Trophoblast cell (in vitro differentiated cells and primary cell): Measurements from ENCODE around the gene SNRPA1.

ENCODE experiments used
- DNase-seq, 2 donors: peaks; one replicate each; pipeline ENCODE4 v3.0.0-alpha.2; 2016
- H2AFZ ChIP-seq: 2 replicates; pipeline ENCODE4 v1.6.1; 2013; ENCODE audit warnings: low read length, moderate library complexity, mild to moderate bottlenecking; ENCODE audit not compliant: insufficient read depth, poor library complexity
- H2AK5ac ChIP-seq: 2 replicates; pipeline ENCODE4 v1.6.1; 2013; ENCODE audit warnings: mild to moderate bottlenecking, low read length
- H2BK120ac ChIP-seq: 2 replicates; pipeline ENCODE4 v1.6.1; 2013; ENCODE audit warnings: low read length, mild to moderate bottlenecking, moderate library complexity; ENCODE audit not compliant: insufficient read depth, poor library complexity
- H2BK12ac ChIP-seq: 2 replicates; pipeline ENCODE4 v1.6.1; 2013; ENCODE audit warnings: mild to moderate bottlenecking, low read length, moderate library complexity
- H2BK5ac ChIP-seq: 2 replicates; pipeline ENCODE4 v1.6.1; 2013; ENCODE audit warnings: low read length, low read depth, moderate library complexity, mild to moderate bottlenecking; ENCODE audit not compliant: poor library complexity
- H3K14ac ChIP-seq: 2 replicates; pipeline ENCODE4 v1.6.1; 2013; ENCODE audit warnings: mild to moderate bottlenecking, low read length
- H3K18ac ChIP-seq: 2 replicates; pipeline ENCODE4 v1.6.1; 2013; ENCODE audit warnings: mild to moderate bottlenecking, low read length
- H3K23ac ChIP-seq: 2 replicates; pipeline ENCODE4 v1.6.1; 2013; ENCODE audit warnings: low read length
- H3K27ac ChIP-seq: 2 replicates; pipeline ENCODE4 v1.5.1; 2013; ENCODE audit warnings: low read depth, mild to moderate bottlenecking, inconsistent platforms, low read length, moderate library complexity
- H3K27me3 ChIP-seq: 2 replicates; pipeline ENCODE4 v1.6.1; 2013; ENCODE audit warnings: inconsistent platforms, mild to moderate bottlenecking, low read length, moderate library complexity; ENCODE audit not compliant: insufficient read depth
- H3K36me3 ChIP-seq, 2 experiments: 1 replicate in 1 of 2; 2 replicates in 1 of 2; pipeline ENCODE4 v1.6.1; 2013; ENCODE audit warnings: low read length in 2 of 2, mild to moderate bottlenecking in 2 of 2, moderate library complexity in 1 of 2; ENCODE audit not compliant: insufficient read depth in 2 of 2, control insufficient read depth in 1 of 2
- H3K4ac ChIP-seq: 2 replicates; pipeline ENCODE4 v1.6.1; 2013; ENCODE audit warnings: low read depth, mild to moderate bottlenecking, low read length, moderate library complexity
- H3K4me1 ChIP-seq, 2 experiments: 1 replicate in 1 of 2; 2 replicates in 1 of 2; pipeline ENCODE4 v1.6.1; 2013; ENCODE audit warnings: low read length in 2 of 2, mild to moderate bottlenecking in 2 of 2, moderate library complexity in 1 of 2; ENCODE audit not compliant: insufficient read depth in 2 of 2, control insufficient read depth in 1 of 2
- H3K4me2 ChIP-seq: 2 replicates; pipeline ENCODE4 v1.6.1; 2013; ENCODE audit warnings: inconsistent platforms, mild to moderate bottlenecking, low read length, moderate library complexity
- H3K4me3 ChIP-seq: 2 replicates; pipeline ENCODE4 v1.5.1; 2013; ENCODE audit warnings: mild to moderate bottlenecking, low read depth, low read length, inconsistent platforms
- H3K79me1 ChIP-seq: one replicate; pipeline ENCODE4 v1.6.1; 2013; ENCODE audit warnings: low read length
- H3K79me2 ChIP-seq: 2 replicates; pipeline ENCODE4 v1.6.1; 2013; ENCODE audit warnings: low read length, mild to moderate bottlenecking; ENCODE audit not compliant: control insufficient read depth, insufficient read depth, poor library complexity
- H3K9ac ChIP-seq: 2 replicates; pipeline ENCODE4 v1.6.1; 2013; ENCODE audit warnings: mild to moderate bottlenecking, low read length
- H3K9me3 ChIP-seq: 2 replicates; pipeline ENCODE4 v1.6.1; 2013; ENCODE audit warnings: low read depth, mild to moderate bottlenecking, control low read depth, inconsistent platforms, low read length; ENCODE audit not compliant: insufficient read depth
- H4K12ac ChIP-seq: 2 replicates; pipeline ENCODE4 v1.6.1; 2013; ENCODE audit warnings: low read depth, mild to moderate bottlenecking, low read length, moderate library complexity
- H4K8ac ChIP-seq: 2 replicates; pipeline ENCODE4 v1.6.1; 2013; ENCODE audit warnings: low read depth, mild to moderate bottlenecking, low read length, moderate library complexity
- H4K91ac ChIP-seq: one replicate; pipeline ENCODE4 v1.6.1; 2013; ENCODE audit warnings: low read depth, mild to moderate bottlenecking, low read length, moderate library complexity
- WGBS: extraction: QIAGEN DNeasy Blood & Tissue Kit; methylation state at CpG from one replicate; pipeline ENCODE4 v1.1.7; 2013; ENCODE audit warnings: missing lambda C conversion rate; ENCODE audit not compliant: insufficient read length, insufficient coverage; ENCODE audit errors: extremely low coverage; 5-methylcytosine and 5-hydroxymethylcytosine counted together

The SNRPA1 gene

GRCh38 chr15:101317336-101317872, 22.4 kb upstream of the SNRPA1 start:
- Histone ChIP-seq H2AFZ (no peak overlapping the region), H2BK5ac (no peak overlapping the region), H3K4me1 (no peaks in the 10 kb centered on the region), H3K36me3 (no peaks in the 10 kb centered on the region), H3K9me3 (no peaks in the 10 kb centered on the region), H4K12ac (no peak overlapping the region), H3K4me2 (no peak overlapping the region), H2AK5ac (no peak overlapping the region), H3K4me3 (no peak overlapping the region), H3K27me3 (no peaks in the 10 kb centered on the region), H3K9ac (no peak overlapping the region), H3K4ac (no peak overlapping the region), H3K23ac (no peak overlapping the region), H4K91ac (no peak overlapping the region), H2BK12ac (no peak overlapping the region), H3K79me1 (no peaks in the 10 kb centered on the region), H3K18ac (no peak overlapping the region), H3K14ac (no peak overlapping the region), H4K8ac (no peak overlapping the region), H3K79me2 (no peaks in the 10 kb centered on the region), H2BK120ac (no peak overlapping the region), H3K27ac (no peak overlapping the region)
- no CpG with 5 or more reads among the region's 6 CpGs for WGBS
- DNase-seq, result no peak

GRCh38 chr15:101316529-101316928, 21.5 kb upstream of the SNRPA1 start:
- Histone ChIP-seq H3K79me1 (no peaks in the 10 kb centered on the region), H3K4me3 (no peak overlapping the region), H2BK5ac (no peak overlapping the region), H3K4me2 (no peak overlapping the region), H3K9ac (no peak overlapping the region), H2AK5ac (no peak overlapping the region), H3K4me1 (no peaks in the 10 kb centered on the region), H3K27me3 (no peaks in the 10 kb centered on the region), H3K79me2 (no peaks in the 10 kb centered on the region), H3K4ac (no peak overlapping the region), H2AFZ (no peak overlapping the region), H3K9me3 (no peaks in the 10 kb centered on the region), H4K12ac (no peak overlapping the region), H3K27ac (no peak overlapping the region), H4K91ac (no peak overlapping the region), H2BK120ac (no peak overlapping the region), H3K23ac (no peak overlapping the region), H3K18ac (no peak overlapping the region), H3K14ac (no peak overlapping the region), H2BK12ac (no peak overlapping the region), H3K36me3 (no peaks in the 10 kb centered on the region), H4K8ac (no peak overlapping the region)
- no CpG with 5 or more reads among the region's 5 CpGs for WGBS
- no peak for DNase-seq

- H3K4me3 ChIP-seq, result no peak overlapping the region
- no peak overlapping the region for H2BK5ac ChIP-seq
- H3K79me1 ChIP-seq, result no peaks in the 10 kb centered on the region
- no peak overlapping the region for H3K23ac ChIP-seq
- H3K27me3 ChIP-seq, result no peaks in the 10 kb centered on the region
- H3K27ac ChIP-seq, result no peak overlapping the region
- no peaks in the 10 kb centered on the region for H3K9me3 ChIP-seq
- no peak overlapping the region for H4K12ac ChIP-seq
- H2BK120ac ChIP-seq, result no peak overlapping the region
- H3K18ac ChIP-seq, result no peak overlapping the region
- no peaks in the 10 kb centered on the region for H3K79me2 ChIP-seq
- no peaks in the 10 kb centered on the region for H3K36me3 ChIP-seq
- H3K14ac ChIP-seq, result no peak overlapping the region
- H3K4ac ChIP-seq, result no peak overlapping the region
- WGBS, result no CpG with 5 or more reads among the region's 10 CpGs
- H3K4me2 ChIP-seq, result no peak overlapping the region
- no peak overlapping the region for H4K91ac ChIP-seq
- no peaks in the 10 kb centered on the region for H3K4me1 ChIP-seq
- no peak overlapping the region for H2AK5ac ChIP-seq
- H2AFZ ChIP-seq, result no peak overlapping the region
- no peak overlapping the region for H3K9ac ChIP-seq
- no peak overlapping the region for H4K8ac ChIP-seq
- no peak overlapping the region for H2BK12ac ChIP-seq
- DNase-seq, result no peak
These were observed 20.7 kb upstream of the SNRPA1 start for GRCh38 chr15:101315736-101316135.

- Histone ChIP-seq H3K27ac (no peak overlapping the region), H2BK12ac (no peak overlapping the region), H3K4ac (no peak overlapping the region), H3K4me3 (no peak overlapping the region), H4K8ac (no peak overlapping the region), H3K36me3 (no peaks in the 10 kb centered on the region), H3K9ac (no peak overlapping the region), H3K18ac (no peak overlapping the region), H3K79me2 (no peaks in the 10 kb centered on the region), H4K12ac (no peak overlapping the region), H2BK5ac (no peak overlapping the region), H4K91ac (no peak overlapping the region), H2BK120ac (no peak overlapping the region), H2AK5ac (no peak overlapping the region), H3K14ac (no peak overlapping the region), H3K9me3 (no peaks in the 10 kb centered on the region), H3K4me1 (no peaks in the 10 kb centered on the region), H3K23ac (no peak overlapping the region), H3K4me2 (no peak overlapping the region), H3K79me1 (no peaks in the 10 kb centered on the region), H3K27me3 (no peaks in the 10 kb centered on the region), H2AFZ (no peak overlapping the region)
- no CpG with 5 or more reads among the region's 19 CpGs for WGBS
- no peak for DNase-seq
These were observed 19.5 kb upstream of the SNRPA1 start for GRCh38 chr15:101314336-101315125.
